ENCODE data around the gene SHOX.
"Not testable (repeated sequence)": the region's sequence is repeated elsewhere in the genome, so short reads cannot be mapped to it uniquely, and the experiment has no call there.

The SHOX gene

DNA sequence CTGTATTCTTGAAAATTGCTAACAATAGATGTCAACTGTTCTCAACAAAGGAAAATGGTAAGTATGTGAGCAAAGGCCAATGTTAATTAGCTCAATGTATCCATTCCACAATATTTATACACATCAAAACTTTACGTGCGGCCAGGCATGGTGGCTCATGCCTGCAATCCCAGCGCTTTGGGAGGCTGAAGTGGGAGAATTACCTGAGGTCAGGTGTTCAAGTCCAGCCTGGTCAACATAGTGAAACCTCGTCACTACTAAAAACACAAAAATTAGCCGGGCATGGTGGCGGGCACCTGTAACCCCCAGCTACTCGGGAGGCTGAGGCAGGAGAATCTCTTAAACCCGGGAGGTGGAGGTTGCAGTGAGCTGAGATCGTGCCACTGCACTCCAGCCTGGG lies 27.6 kb upstream of the SHOX start:
- H3K4me3 ChIP-seq (ENCODE audit: low read depth in 1 of 5, low read length in 5 of 5), result not testable (repeated sequence)

DNA sequence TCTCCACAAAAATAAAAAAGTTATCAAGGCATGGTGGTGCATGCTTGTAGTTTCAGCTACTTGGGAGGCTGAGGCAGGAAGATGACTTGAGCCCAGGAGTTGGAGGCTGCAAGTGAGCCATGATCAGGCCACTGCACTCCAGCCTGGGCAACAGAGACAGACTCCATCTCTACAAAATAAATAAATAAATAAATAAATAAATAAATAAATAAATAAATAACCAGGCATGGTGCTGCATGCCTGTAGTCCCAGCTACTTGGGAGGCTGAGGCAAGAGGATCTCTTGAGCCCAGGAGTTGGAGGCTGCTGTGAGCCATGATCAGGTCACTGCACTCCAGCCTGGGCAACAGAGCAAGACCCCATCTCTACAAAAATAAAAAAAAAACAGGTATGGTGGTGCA lies 26.0 kb upstream of the SHOX start:
- not testable (repeated sequence) for H3K4me1 ChIP-seq (ENCODE audit: control insufficient read depth in 5 of 5, insufficient read depth in 5 of 5, low read length in 5 of 5); H3K4me3 ChIP-seq (ENCODE audit: low read depth in 1 of 5, low read length in 5 of 5); H3K9me3 ChIP-seq (ENCODE audit: control insufficient read depth in 5 of 5, low read length in 5 of 5); H3K9ac ChIP-seq (ENCODE audit: low read length in 5 of 5); H3K36me3 ChIP-seq (ENCODE audit: control insufficient read depth in 5 of 5, insufficient read depth in 5 of 5, low read length in 5 of 5); H3K27ac ChIP-seq (ENCODE audit: low read depth, low read length); H3K27me3 ChIP-seq (ENCODE audit: control insufficient read depth in 5 of 5, insufficient read depth in 4 of 5, low read length in 5 of 5)

More for the DNA sequence above, 27.6 kb upstream of the SHOX start:
- H3K9ac ChIP-seq (ENCODE audit: low read length in 5 of 5); H3K27me3 ChIP-seq (ENCODE audit: control insufficient read depth in 5 of 5, insufficient read depth in 4 of 5, low read length in 5 of 5); H3K4me1 ChIP-seq (ENCODE audit: control insufficient read depth in 5 of 5, insufficient read depth in 5 of 5, low read length in 5 of 5); H3K9me3 ChIP-seq (ENCODE audit: control insufficient read depth in 5 of 5, low read length in 5 of 5); H3K36me3 ChIP-seq (ENCODE audit: control insufficient read depth in 5 of 5, insufficient read depth in 5 of 5, low read length in 5 of 5); H3K27ac ChIP-seq (ENCODE audit: low read depth, low read length): not testable (repeated sequence)

DNA sequence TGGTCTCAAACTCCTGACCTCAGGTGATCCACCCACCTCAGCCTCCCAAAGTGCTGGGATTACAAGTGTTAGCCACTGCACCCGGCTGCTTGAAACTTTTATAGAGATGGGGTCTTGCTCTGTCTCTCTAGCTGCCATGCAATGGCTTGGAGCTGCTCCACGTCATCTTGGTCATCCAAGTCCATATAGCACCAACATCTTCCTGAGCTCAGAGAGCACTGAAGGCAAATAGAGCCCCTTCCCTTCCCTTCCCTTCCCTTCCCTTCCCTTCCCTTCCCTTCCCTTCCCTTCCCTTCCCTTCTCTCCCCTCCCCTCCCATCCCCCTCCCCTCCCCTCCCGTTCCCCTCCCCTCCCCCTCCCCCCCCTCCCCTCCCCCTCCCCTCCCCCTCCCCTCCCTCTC lies 22.5 kb upstream of the SHOX start:
- not testable (repeated sequence) for H3K27ac ChIP-seq (ENCODE audit: low read depth, low read length); H3K27me3 ChIP-seq (ENCODE audit: control insufficient read depth in 5 of 5, insufficient read depth in 4 of 5, low read length in 5 of 5); H3K9ac ChIP-seq (ENCODE audit: low read length in 5 of 5); H3K4me1 ChIP-seq (ENCODE audit: control insufficient read depth in 5 of 5, insufficient read depth in 5 of 5, low read length in 5 of 5); H3K4me3 ChIP-seq (ENCODE audit: low read depth in 1 of 5, low read length in 5 of 5); H3K36me3 ChIP-seq (ENCODE audit: control insufficient read depth in 5 of 5, insufficient read depth in 5 of 5, low read length in 5 of 5)
- H3K9me3 ChIP-seq (ENCODE audit: control insufficient read depth in 5 of 5, low read length in 5 of 5), result peaks cover 10 to 31% (median 14%) of the 10 kb centered on the region in 5 donors

DNA sequence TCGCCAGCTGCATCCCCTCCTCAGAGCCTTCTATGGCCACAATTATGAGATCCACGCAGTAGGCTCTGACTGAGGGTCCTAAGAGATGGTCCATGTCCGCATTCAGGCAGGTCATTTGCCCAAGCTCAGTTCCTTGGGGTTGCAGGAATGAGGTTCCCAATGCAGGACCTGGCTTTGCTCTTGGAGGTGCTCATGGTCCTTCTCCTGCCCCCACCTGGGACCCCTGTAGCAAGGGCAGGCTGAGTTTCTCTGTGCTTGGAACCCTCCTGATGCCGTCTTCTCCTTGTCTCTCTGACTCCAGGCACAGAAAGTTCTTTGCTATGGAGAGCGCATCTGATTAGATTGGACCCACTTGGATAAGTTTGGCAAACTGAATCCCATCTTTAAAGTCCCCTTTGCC lies 16.5 kb upstream of the SHOX start:
- peaks cover 4 to 19% (median 10%) of the 10 kb centered on the region in 5 donors for H3K27me3 ChIP-seq (ENCODE audit: control insufficient read depth in 5 of 5, insufficient read depth in 4 of 5, low read length in 5 of 5)
- H3K36me3 ChIP-seq (ENCODE audit: control insufficient read depth in 5 of 5, insufficient read depth in 5 of 5, low read length in 5 of 5), result no peaks in the 10 kb centered on the region
- H3K9me3 ChIP-seq (ENCODE audit: control insufficient read depth in 5 of 5, low read length in 5 of 5), result peaks cover 10 to 34% (median 14%) of the 10 kb centered on the region in 5 donors
- H3K9ac ChIP-seq (ENCODE audit: low read length in 5 of 5), result no peak overlapping the region
- H3K4me3 ChIP-seq (ENCODE audit: low read depth in 1 of 5, low read length in 5 of 5), result no peak overlapping the region
- H3K4me1 ChIP-seq (ENCODE audit: control insufficient read depth in 5 of 5, insufficient read depth in 5 of 5, low read length in 5 of 5), result no peaks in the 10 kb centered on the region
- H3K27ac ChIP-seq (ENCODE audit: low read depth, low read length), result no peak overlapping the region

DNA sequence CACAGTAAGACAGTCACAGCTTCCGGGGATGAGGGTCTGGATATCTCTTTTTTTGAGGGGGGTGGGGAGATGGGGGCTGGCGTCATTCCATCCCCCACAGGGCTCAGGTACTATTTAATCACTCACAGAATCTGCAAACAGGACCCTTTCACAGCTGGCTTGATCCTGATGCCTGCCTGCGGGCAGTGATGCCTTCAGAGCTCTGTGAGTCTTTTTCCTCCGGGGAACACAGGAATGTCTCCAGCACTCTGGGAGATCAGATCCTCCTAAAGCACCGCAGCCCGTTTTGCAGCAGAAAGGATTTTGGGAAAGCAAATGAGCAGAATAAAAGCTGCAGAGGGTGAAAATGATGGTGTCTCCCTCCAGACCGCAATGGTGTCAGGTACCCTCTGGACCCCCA lies 13.2 kb upstream of the SHOX start:
- Histone ChIP-seq H3K4me3 (ENCODE audit: low read depth in 1 of 5, low read length in 5 of 5) (no peak overlapping the region), H3K36me3 (ENCODE audit: control insufficient read depth in 5 of 5, insufficient read depth in 5 of 5, low read length in 5 of 5) (no peaks in the 10 kb centered on the region), H3K27me3 (ENCODE audit: control insufficient read depth in 5 of 5, insufficient read depth in 4 of 5, low read length in 5 of 5) (peaks cover 12 to 36% (median 20%) of the 10 kb centered on the region in 5 donors), H3K27ac (ENCODE audit: low read depth, low read length) (no peak overlapping the region), H3K4me1 (ENCODE audit: control insufficient read depth in 5 of 5, insufficient read depth in 5 of 5, low read length in 5 of 5) (no peaks in the 10 kb centered on the region), H3K9me3 (ENCODE audit: control insufficient read depth in 5 of 5, low read length in 5 of 5) (peaks cover 0 to 8% (median 0%) of the 10 kb centered on the region in 5 donors), H3K9ac (ENCODE audit: low read length in 5 of 5) (no peak overlapping the region)

DNA sequence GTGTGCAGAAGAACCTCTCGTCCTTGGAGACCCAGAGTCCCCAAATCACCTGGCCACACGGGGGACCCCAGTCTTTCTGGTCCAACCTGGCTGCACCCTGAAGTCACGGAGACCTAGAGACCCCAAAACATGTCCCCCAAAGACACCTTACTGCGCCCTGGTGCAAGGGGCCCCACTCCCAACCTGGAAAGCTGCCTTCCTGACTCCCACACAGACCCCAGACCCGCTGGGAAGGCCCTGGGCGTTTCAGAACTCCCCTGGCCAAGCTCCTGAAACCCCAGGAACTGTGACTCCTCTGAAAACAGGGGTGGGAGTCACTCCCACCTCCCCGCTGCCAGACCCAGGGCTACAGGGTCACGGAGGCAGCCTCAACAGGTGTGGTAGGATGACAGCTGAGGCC lies 12.7 kb upstream of the SHOX start:
- H3K27me3 ChIP-seq (ENCODE audit: control insufficient read depth in 5 of 5, insufficient read depth in 4 of 5, low read length in 5 of 5), result peaks cover 12 to 36% (median 20%) of the 10 kb centered on the region in 5 donors

DNA sequence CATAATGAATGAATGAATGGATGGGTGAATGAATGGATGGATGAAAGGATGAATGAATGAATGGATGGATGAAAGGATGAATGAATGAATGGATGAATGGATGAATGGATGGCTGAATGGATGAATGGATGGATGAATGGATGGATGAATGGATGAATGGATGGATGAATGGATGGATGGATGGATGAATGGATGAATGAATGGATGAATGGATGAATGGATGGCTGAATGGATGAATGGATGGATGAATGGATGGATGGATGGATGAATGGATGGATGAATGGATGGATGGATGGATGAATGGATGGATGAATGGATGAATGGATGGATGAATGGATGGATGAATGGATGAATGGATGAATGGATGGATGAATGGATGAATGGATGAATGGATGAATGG lies 12.3 kb upstream of the SHOX start:
- H3K4me1 ChIP-seq (ENCODE audit: control insufficient read depth in 5 of 5, insufficient read depth in 5 of 5, low read length in 5 of 5); H3K27ac ChIP-seq (ENCODE audit: low read depth, low read length); H3K9ac ChIP-seq (ENCODE audit: low read length in 5 of 5); H3K4me3 ChIP-seq (ENCODE audit: low read depth in 1 of 5, low read length in 5 of 5); H3K9me3 ChIP-seq (ENCODE audit: control insufficient read depth in 5 of 5, low read length in 5 of 5); H3K36me3 ChIP-seq (ENCODE audit: control insufficient read depth in 5 of 5, insufficient read depth in 5 of 5, low read length in 5 of 5): not testable (repeated sequence)
- peaks cover 12 to 36% (median 20%) of the 10 kb centered on the region in 5 donors for H3K27me3 ChIP-seq (ENCODE audit: control insufficient read depth in 5 of 5, insufficient read depth in 4 of 5, low read length in 5 of 5)

More for the DNA sequence above, 12.7 kb upstream of the SHOX start:
- H3K4me3 ChIP-seq (ENCODE audit: low read depth in 1 of 5, low read length in 5 of 5), result no peak overlapping the region
- H3K36me3 ChIP-seq (ENCODE audit: control insufficient read depth in 5 of 5, insufficient read depth in 5 of 5, low read length in 5 of 5), result no peaks in the 10 kb centered on the region
- H3K27ac ChIP-seq (ENCODE audit: low read depth, low read length), result no peak overlapping the region
- H3K9me3 ChIP-seq (ENCODE audit: control insufficient read depth in 5 of 5, low read length in 5 of 5), result peaks cover 0 to 4% (median 0%) of the 10 kb centered on the region in 5 donors
- H3K9ac ChIP-seq (ENCODE audit: low read length in 5 of 5), result no peak overlapping the region
- H3K4me1 ChIP-seq (ENCODE audit: control insufficient read depth in 5 of 5, insufficient read depth in 5 of 5, low read length in 5 of 5), result no peaks in the 10 kb centered on the region

DNA sequence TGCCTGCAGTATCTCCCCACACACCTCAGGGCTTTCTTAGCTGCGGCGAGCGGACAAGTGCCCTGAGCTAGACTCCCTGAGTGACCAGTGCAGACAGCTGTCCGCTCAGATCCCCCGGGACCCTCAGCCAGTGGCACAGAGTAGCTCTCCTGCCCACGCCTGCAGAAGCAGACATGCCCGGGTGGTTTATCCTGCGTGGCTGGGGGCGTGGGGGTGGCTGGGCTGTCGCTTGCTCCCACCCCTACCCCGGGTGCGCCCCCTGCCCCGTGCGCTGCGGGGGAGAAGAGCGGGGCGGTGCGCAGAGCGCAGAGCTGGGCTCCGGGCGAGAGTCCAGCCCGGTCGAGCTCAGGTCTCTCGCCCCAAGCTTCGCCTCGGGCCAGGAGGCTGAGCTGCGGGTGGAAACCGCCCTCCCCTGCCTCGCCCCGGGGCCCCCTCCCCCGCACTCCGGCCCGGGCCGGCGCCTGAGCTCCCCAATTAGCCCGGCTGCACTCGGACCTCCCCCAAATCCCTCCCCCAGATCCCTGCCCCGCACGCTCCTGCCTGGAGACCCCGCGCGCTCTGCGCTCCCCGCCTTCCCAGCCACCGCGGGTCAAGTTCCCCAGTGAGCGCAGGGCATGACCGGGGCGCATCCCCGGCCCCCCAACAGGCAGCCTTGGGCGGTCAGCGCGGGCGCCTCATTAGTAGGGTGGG lies 11.7 kb upstream of the SHOX start:
- H3K27me3 ChIP-seq (ENCODE audit: control insufficient read depth in 5 of 5, insufficient read depth in 4 of 5, low read length in 5 of 5), result peaks cover 12 to 36% (median 24%) of the 10 kb centered on the region in 5 donors
- H3K9ac ChIP-seq (ENCODE audit: low read length in 5 of 5), result no peak overlapping the region
- H3K4me1 ChIP-seq (ENCODE audit: control insufficient read depth in 5 of 5, insufficient read depth in 5 of 5, low read length in 5 of 5), result peaks cover 0 to 4% (median 0%) of the 10 kb centered on the region in 5 donors

DNA sequence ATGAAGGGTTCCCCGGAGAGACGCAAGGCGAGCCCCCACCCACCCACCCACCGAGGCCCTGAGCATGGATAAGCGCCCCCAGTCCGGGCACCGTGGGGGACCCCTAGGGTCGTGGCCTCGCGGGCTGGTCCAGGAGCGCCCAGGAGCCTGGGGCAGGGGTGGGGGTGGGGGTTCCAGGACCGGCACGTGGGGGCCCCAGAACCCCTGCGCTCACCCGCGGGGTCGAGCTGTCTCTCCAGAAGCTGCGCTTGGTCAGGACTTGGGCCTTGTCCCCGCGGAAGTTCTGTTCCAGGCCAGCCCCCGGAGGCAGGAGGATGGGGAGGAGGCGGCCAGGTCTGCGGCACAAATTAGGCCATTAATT lies 11.2 kb upstream of the SHOX start:
- Histone ChIP-seq H3K9ac (ENCODE audit: low read length in 5 of 5) (no peak overlapping the region), H3K9me3 (ENCODE audit: control insufficient read depth in 5 of 5, low read length in 5 of 5) (no peaks in the 10 kb centered on the region), H3K36me3 (ENCODE audit: control insufficient read depth in 5 of 5, insufficient read depth in 5 of 5, low read length in 5 of 5) (no peaks in the 10 kb centered on the region), H3K4me3 (ENCODE audit: low read depth in 1 of 5, low read length in 5 of 5) (no peak overlapping the region), H3K4me1 (ENCODE audit: control insufficient read depth in 5 of 5, insufficient read depth in 5 of 5, low read length in 5 of 5) (peaks cover 0 to 9% (median 2%) of the 10 kb centered on the region in 5 donors), H3K27ac (ENCODE audit: low read depth, low read length) (no peak overlapping the region), H3K27me3 (ENCODE audit: control insufficient read depth in 5 of 5, insufficient read depth in 4 of 5, low read length in 5 of 5) (peaks cover 8 to 34% (median 23%) of the 10 kb centered on the region in 5 donors)

More for the DNA sequence above, 11.7 kb upstream of the SHOX start:
- no peaks in the 10 kb centered on the region for H3K9me3 ChIP-seq (ENCODE audit: control insufficient read depth in 5 of 5, low read length in 5 of 5)
- H3K4me3 ChIP-seq (ENCODE audit: low read depth in 1 of 5, low read length in 5 of 5), result no peak overlapping the region
- no peaks in the 10 kb centered on the region for H3K36me3 ChIP-seq (ENCODE audit: control insufficient read depth in 5 of 5, insufficient read depth in 5 of 5, low read length in 5 of 5)
- no peak overlapping the region for H3K27ac ChIP-seq (ENCODE audit: low read depth, low read length)

DNA sequence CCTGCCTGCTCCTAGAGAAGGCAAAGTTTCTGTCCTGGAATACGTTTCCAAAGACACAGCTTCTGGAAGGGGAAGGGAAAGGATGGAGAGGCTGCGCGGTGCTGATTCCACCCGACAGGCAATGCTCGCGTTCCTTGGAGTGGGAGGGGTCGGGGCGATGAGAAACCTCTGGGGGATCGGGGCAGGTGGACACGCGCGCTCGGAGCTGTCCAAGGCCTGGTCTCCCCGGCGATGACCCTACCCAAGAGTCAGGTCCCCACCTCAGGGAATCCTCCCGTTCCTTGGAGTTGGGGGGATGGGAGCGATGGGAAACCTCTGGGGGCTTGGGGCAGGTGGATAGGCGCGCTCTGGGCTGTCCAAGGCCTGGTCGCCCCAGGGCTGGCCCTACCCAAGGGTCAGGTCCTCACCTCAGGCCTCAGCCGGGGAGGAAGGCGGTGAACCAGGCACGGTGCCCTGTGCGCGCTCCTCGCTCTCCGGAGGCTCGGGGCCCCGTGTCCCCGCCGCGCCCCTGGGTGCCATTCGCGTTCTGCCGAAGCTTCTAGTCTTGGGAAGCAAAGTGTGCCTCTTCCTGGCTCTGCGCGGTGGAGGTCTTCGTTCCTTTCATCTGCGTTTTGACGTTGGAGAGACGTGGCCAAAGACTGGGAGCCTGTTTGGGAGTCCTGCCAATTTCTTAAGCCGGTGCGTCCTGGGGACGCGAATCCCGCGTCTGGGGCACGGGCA lies 10.6 kb upstream of the SHOX start:
- peaks cover 8 to 34% (median 23%) of the 10 kb centered on the region in 5 donors for H3K27me3 ChIP-seq (ENCODE audit: control insufficient read depth in 5 of 5, insufficient read depth in 4 of 5, low read length in 5 of 5)
- no peak overlapping the region for H3K9ac ChIP-seq (ENCODE audit: low read length in 5 of 5)

More for the DNA sequence above, 10.6 kb upstream of the SHOX start:
- Histone ChIP-seq H3K9me3 (ENCODE audit: control insufficient read depth in 5 of 5, low read length in 5 of 5) (no peaks in the 10 kb centered on the region), H3K36me3 (ENCODE audit: control insufficient read depth in 5 of 5, insufficient read depth in 5 of 5, low read length in 5 of 5) (no peaks in the 10 kb centered on the region), H3K4me3 (ENCODE audit: low read depth in 1 of 5, low read length in 5 of 5) (no peak overlapping the region), H3K27ac (ENCODE audit: low read depth, low read length) (no peak overlapping the region), H3K4me1 (ENCODE audit: control insufficient read depth in 5 of 5, insufficient read depth in 5 of 5, low read length in 5 of 5) (peaks cover 0 to 10% (median 3%) of the 10 kb centered on the region in 5 donors)
